HepG2 (cell line): Measurements from ENCODE around the gene OGFR. TPM values are rescaled to one million over a fixed set of nuclear protein-coding genes. Genes with fewer than 3 reads are reported as not detected.

Source experiments
- ATAC-seq: fragments of 200-7000 bp; cut with Tn5 transposase; 3 replicates; pipeline ENCODE4 v1.9.1; 2020; ENCODE audit warnings: mild to moderate bottlenecking, moderate library complexity
- BruUV-seq: library from RNA; stranded (reverse); fragments of 400-500 nt; replicated peaks from 2 replicates; lab custom pipeline; 2021; lab: Mats Ljungman, UMichigan
- CTCF ChIA-PET: fragments of 300-600 bp; formaldehyde crosslinking; extraction: SDS; loops from one replicate; lab custom pipeline; 2021; ENCODE audit warnings: low total read pairs, inconsistent platforms, low intra/inter-chr PET ratio; lab: Yijun Ruan, JAX
- POLR2A ChIA-PET: fragments of 350-600 bp; sonication (Branson Sonifier 250); formaldehyde crosslinking; loops from one replicate; lab custom pipeline; 2020; ENCODE audit warnings: antibody characterized with exemption, inconsistent platforms; lab: Yijun Ruan, JAX
- DNase-seq: peaks from one replicate; pipeline ENCODE4 v3.0.0-alpha.2; 2015; ENCODE audit warnings: low spot score
- FAIRE-seq: peaks from 3 replicates; lab custom pipeline; 2011; peaks lifted over from hg19 to GRCh38; lab: Jason Lieb, UNC
- H2AFZ ChIP-seq: one replicate; pipeline ENCODE4 v1.6.1; 2011; ENCODE audit warnings: low read length, inconsistent platforms
- H3K27ac ChIP-seq: fragments of 300-600 bp; 3 replicates; pipeline ENCODE4 v1.8.0; 2011; ENCODE audit warnings: mixed run types, mild to moderate bottlenecking, mixed read lengths, low read length, inconsistent platforms; ENCODE audit not compliant: insufficient read depth; ENCODE audit errors: extremely low read length
- H3K27me3 ChIP-seq, 2 experiments: fragments of 200-600 bp in 1 of 2; 2 replicates in 1 of 2; 3 replicates in 1 of 2; pipeline versions ENCODE4 v1.6.0 to v1.8.0; 2011; ENCODE audit warnings: low read length in 2 of 2, mild to moderate bottlenecking in 2 of 2, moderate library complexity in 2 of 2, inconsistent platforms in 1 of 2; ENCODE audit not compliant: insufficient read depth in 2 of 2, control insufficient read depth in 1 of 2
- H3K36me3 ChIP-seq, 2 experiments: fragments of 200-600 bp in 1 of 2; replicated peaks in 1 of 2; 2 replicates in 1 of 2; 3 replicates in 1 of 2; pipeline versions ENCODE4 v1.5.1 to v1.8.0; 2011; ENCODE audit warnings: low read length in 2 of 2, inconsistent platforms in 1 of 2; ENCODE audit not compliant: insufficient read depth in 2 of 2, control insufficient read depth in 1 of 2
- H3K4me1 ChIP-seq: 2 replicates; pipeline ENCODE4 v1.5.1; 2012; ENCODE audit warnings: low read length, inconsistent platforms; ENCODE audit not compliant: insufficient read depth
- H3K4me2 ChIP-seq: 2 replicates; pipeline ENCODE4 v1.6.0; 2011; ENCODE audit warnings: low read depth, low read length, inconsistent platforms
- H3K4me3 ChIP-seq, 3 experiments: fragments of 200-600 bp in 1 of 3; sonication (generic), shearing (Covaris generic) in 1 of 3; replicated peaks in 1 of 3; 2 replicates each; pipeline ENCODE4 v1.5.1; 2011 to 2016; ENCODE audit warnings: low read length in 3 of 3, inconsistent platforms in 2 of 3, low read depth in 2 of 3, mild to moderate bottlenecking in 2 of 3, control low read depth in 1 of 3, mixed read lengths in 1 of 3; ENCODE audit not compliant: insufficient read depth in 1 of 3
- H3K79me2 ChIP-seq: one replicate; pipeline ENCODE4 v1.6.1; 2011; ENCODE audit warnings: low read length, inconsistent platforms; ENCODE audit not compliant: insufficient read depth
- H3K9ac ChIP-seq: 2 replicates; pipeline ENCODE4 v1.6.0; 2011; ENCODE audit warnings: mild to moderate bottlenecking, low read depth, low read length, inconsistent platforms; ENCODE audit not compliant: insufficient read depth
- H3K9me3 ChIP-seq: 2 replicates; pipeline ENCODE4 v1.5.1; 2012; ENCODE audit warnings: mild to moderate bottlenecking, low read length
- H4K20me1 ChIP-seq: 2 replicates; pipeline ENCODE4 v1.6.0; 2011; ENCODE audit warnings: inconsistent platforms, mild to moderate bottlenecking, low read length, moderate library complexity; ENCODE audit not compliant: insufficient read depth
- HNRNPK ChIP-seq: fragments of 200-400 bp; formaldehyde crosslinking; IDR thresholded peaks from 2 replicates; pipeline ENCODE4 v1.6.1; 2018; ENCODE audit warnings: low read length, low read depth, moderate library complexity, mild to moderate bottlenecking; ENCODE audit not compliant: poor library complexity, severe bottlenecking
- KDM3A ChIP-seq: IDR thresholded peaks from 2 replicates; pipeline ENCODE4 v1.6.1; 2018; ENCODE audit warnings: low read depth, missing compliant biosample characterization
- MBD4 ChIP-seq: IDR thresholded peaks from 2 replicates; pipeline ENCODE4 v1.6.1; 2012; ENCODE audit warnings: low read length, inconsistent platforms, borderline replicate concordance
- MEIS2 ChIP-seq: sonication (generic); formaldehyde crosslinking; IDR thresholded peaks from 2 replicates; pipeline ENCODE4 v1.9.0; 2021; ENCODE audit warnings: mild to moderate bottlenecking, missing genetic modification reagents
- MLLT10 ChIP-seq: sonication (generic); formaldehyde crosslinking; IDR thresholded peaks from 2 replicates; pipeline ENCODE4 v1.4.0; 2020; ENCODE audit warnings: missing genetic modification reagents
- MXD4 ChIP-seq: IDR thresholded peaks from 2 replicates; pipeline ENCODE4 v1.6.1; 2016; ENCODE audit warnings: mild to moderate bottlenecking, missing biosample characterization, missing genetic modification reagents
- ONECUT2 ChIP-seq: sonication (generic); formaldehyde crosslinking; IDR thresholded peaks from 2 replicates; pipeline ENCODE4 v1.4.0; 2020; ENCODE audit warnings: missing genetic modification reagents
- PITX1 ChIP-seq: sonication (generic); formaldehyde crosslinking; IDR thresholded peaks from 2 replicates; pipeline ENCODE4 v1.5.1; 2020; ENCODE audit warnings: mild to moderate bottlenecking, missing genetic modification reagents
- POLR2AphosphoS2 ChIP-seq: IDR thresholded peaks from 2 replicates; pipeline ENCODE4 v1.6.1; 2011; ENCODE audit warnings: low read depth, low read length, improper control_type of control experiment
- SETDB1 ChIP-seq: sonication (generic); formaldehyde crosslinking; IDR thresholded peaks from 2 replicates; pipeline ENCODE4 v1.5.1; 2020; ENCODE audit warnings: missing genetic modification reagents, mild to moderate bottlenecking, borderline replicate concordance
- SNAPC4 ChIP-seq: sonication (generic); formaldehyde crosslinking; IDR thresholded peaks from 2 replicates; pipeline ENCODE4 v1.4.0; 2020; ENCODE audit warnings: mild to moderate bottlenecking, missing genetic modification reagents
- TCF7 ChIP-seq: sonication (generic); IDR thresholded peaks from 2 replicates; pipeline ENCODE4 v1.6.1; 2016; ENCODE audit warnings: antibody characterized with exemption, low read depth
- THYN1 ChIP-seq: sonication (generic); formaldehyde crosslinking; IDR thresholded peaks from 2 replicates; pipeline ENCODE4 v1.8.1; 2023; ENCODE audit warnings: low read depth, mild to moderate bottlenecking, moderate library complexity, missing genetic modification reagents, borderline replicate concordance
- ZMYM2 ChIP-seq: sonication (generic); formaldehyde crosslinking; IDR thresholded peaks from 2 replicates; pipeline ENCODE4 v1.8.0; 2022; ENCODE audit warnings: mild to moderate bottlenecking, missing genetic modification reagents
- ZNF224 ChIP-seq: sonication (generic); formaldehyde crosslinking; IDR thresholded peaks from 2 replicates; pipeline ENCODE4 v1.5.0; 2020; ENCODE audit warnings: mild to moderate bottlenecking, missing genetic modification reagents
- ZNF441 ChIP-seq: sonication (generic); formaldehyde crosslinking; IDR thresholded peaks from 2 replicates; pipeline ENCODE4 v1.7.0; 2021; ENCODE audit warnings: missing genetic modification reagents, borderline replicate concordance
- ZNF549 ChIP-seq: sonication (generic); formaldehyde crosslinking; IDR thresholded peaks from 2 replicates; pipeline ENCODE4 v1.5.0; 2020; ENCODE audit warnings: missing genetic modification reagents
- ZNF552 ChIP-seq: sonication (generic); formaldehyde crosslinking; IDR thresholded peaks from 2 replicates; pipeline ENCODE4 v1.9.0; 2022; ENCODE audit warnings: missing genetic modification reagents, mild to moderate bottlenecking, borderline replicate concordance
- ZNF768 ChIP-seq: sonication (generic); formaldehyde crosslinking; IDR thresholded peaks from 2 replicates; pipeline ENCODE4 v1.4.0; 2020; ENCODE audit warnings: missing genetic modification reagents
- WGBS: methylation state at CpG from one replicate; pipeline ENCODE4 v1.1.6; 2017; ENCODE audit warnings: low lambda C conversion rate; 5-methylcytosine and 5-hydroxymethylcytosine counted together
- in situ Hi-C: cut with HindIII; loops from 2 replicates; pipeline ENCODE4 v1.10.0; 2017; ENCODE audit warnings: low pct_unique_long_range_greater_than_20kb; ENCODE audit not compliant: extremely low pct_ligation_motif_present
- intact Hi-C: fragments of 100-400 bp; cut with micrococcal nuclease; formaldehyde crosslinking; loops from one replicate; pipeline ENCODE4 v1.10.0; 2022; ENCODE audit not compliant: unreplicated experiment
- polyA plus RNA-seq, 8 experiments: library from polyadenylated mRNA; depleted of rRNA in 3 of 8; stranded (reverse) in 7 of 8; unstranded in 1 of 8; fragments of >200 nt; fragmentation: Illumina TruSeq in 4 of 8; extraction: Trizol in 4 of 8; gene quantifications; 2 replicates each; pipeline versions ENCODE4 v1.2.1 to v1.2.3, GENCODE V29; 2011 to 2016; ENCODE audit warnings: low read depth in 4 of 8, missing spikeins in 1 of 8, mixed read lengths in 1 of 8; ENCODE audit not compliant: insufficient read depth in 1 of 8
- total RNA-seq, 5 experiments: library from RNA; depleted of rRNA; stranded (reverse); fragments of >200 nt; fragmentation: Illumina TruSeq; extraction: Trizol; gene quantifications; 2 replicates each; pipeline ENCODE4 v1.2.3, GENCODE V29; 2016; ENCODE audit warnings: low read depth in 1 of 5
- TF ChIP-seq, protein P1 (sequence below): fragments of 450-650 bp; IDR thresholded peaks from 2 replicates; pipeline ENCODE4 v1.6.1; 2016

OGFR gene
- total and polyA plus RNA-seq, 2 of the 13 experiments (the other 11 are each of a cell fraction or from before 2014, with no cell fraction given): 47.7 to 81.8 TPM

- Histone ChIP-seq H4K20me1 (peaks cover 3% of the 10 kb centered on the region; the same call in 1 of the 2 replicates), H3K36me3 (no peaks in the 10 kb centered on the region), H3K79me2 (no peaks in the 10 kb centered on the region), H3K27ac (no peak overlapping the region), H3K27me3 (peaks cover 61 to 98% of the 10 kb centered on the region in 2 experiments), H3K9ac (no peak overlapping the region), H3K9me3 (no peaks in the 10 kb centered on the region), H3K4me2 (no peak overlapping the region), H3K4me1 (no peaks in the 10 kb centered on the region), H2AFZ (no peak overlapping the region), H3K4me3 (no peak overlapping the region)
- DNase-seq: no peak
- intact Hi-C loops (no loop called here), in situ Hi-C loops (no loop called here)
- POLR2A ChIA-PET: interaction anchor here (0.7 kb wide), 1 partner anchor 10 kb away, joined by 4 read pairs; no protein-coding TSS in a partner anchor
- no TSS peak for BruUV-seq
- 35% methylated on average over 21 of the region's 21 CpGs for WGBS
- no peak for ATAC-seq
- FAIRE-seq: no peak
- CTCF ChIA-PET: no interaction called here
- TF ChIP-seq MBD4 (no peak), KDM3A (CRISPR knock-in tag) (no peak), SETDB1 (CRISPR knock-in tag) (no peak), ZNF768 (CRISPR knock-in tag) (no peak), HNRNPK (no peak), PITX1 (no peak), ZNF441 (CRISPR knock-in tag) (no peak), ONECUT2 (CRISPR knock-in tag) (no peak), ZMYM2 (CRISPR knock-in tag) (no peak), MLLT10 (CRISPR knock-in tag) (no peak), MXD4 (CRISPR knock-in tag) (no peak), ZNF224 (CRISPR knock-in tag) (no peak), ZNF552 (CRISPR knock-in tag) (peak; percentile 31; the same call in 1 of the 2 replicates), SNAPC4 (no peak), MEIS2 (CRISPR knock-in tag) (no peak), TCF7 (no peak), THYN1 (CRISPR knock-in tag) (no peak), POLR2AphosphoS2 (no peak), ZNF549 (no peak)
- TF ChIP-seq, protein P1, sequence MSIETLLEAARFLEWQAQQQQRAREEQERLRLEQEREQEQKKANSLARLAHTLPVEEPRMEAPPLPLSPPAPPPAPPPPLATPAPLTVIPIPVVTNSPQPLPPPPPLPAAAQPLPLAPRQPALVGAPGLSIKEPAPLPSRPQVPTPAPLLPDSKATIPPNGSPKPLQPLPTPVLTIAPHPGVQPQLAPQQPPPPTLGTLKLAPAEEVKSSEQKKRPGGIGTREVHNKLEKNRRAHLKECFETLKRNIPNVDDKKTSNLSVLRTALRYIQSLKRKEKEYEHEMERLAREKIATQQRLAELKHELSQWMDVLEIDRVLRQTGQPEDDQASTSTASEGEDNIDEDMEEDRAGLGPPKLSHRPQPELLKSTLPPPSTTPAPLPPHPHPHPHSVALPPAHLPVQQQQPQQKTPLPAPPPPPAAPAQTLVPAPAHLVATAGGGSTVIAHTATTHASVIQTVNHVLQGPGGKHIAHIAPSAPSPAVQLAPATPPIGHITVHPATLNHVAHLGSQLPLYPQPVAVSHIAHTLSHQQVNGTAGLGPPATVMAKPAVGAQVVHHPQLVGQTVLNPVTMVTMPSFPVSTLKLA: peak; percentile 100
Observed at GRCh38 chr20:62768551-62769287, 35.9 kb upstream of the OGFR start.
